Activated CD8-positive, alpha-beta T cell treated with anti-CD3 and anti-CD28 coated beads for 36 hours (primary cell): ENCODE data around the gene DEFB112. TPM values are rescaled to one million over a fixed set of nuclear protein-coding genes. Genes with fewer than 3 reads are reported as not detected.

Experiments
- ATAC-seq: fragments of 200-7000 bp; cut with Tn5 transposase; one replicate; pipeline ENCODE4 v1.10.0; 2021; ENCODE audit warnings: mild to moderate bottlenecking, moderate library complexity
- CTCF ChIA-PET: fragments of 350-600 bp; sonication (Branson Sonifier 250); formaldehyde crosslinking; loops from one replicate; lab custom pipeline; 2021; ENCODE audit warnings: antibody characterized with exemption; lab: Charles Lee
- POLR2A ChIA-PET: fragments of 350-600 bp; sonication (Branson Sonifier 250); formaldehyde crosslinking; loops from one replicate; lab custom pipeline; 2021; ENCODE audit warnings: antibody characterized with exemption; lab: Charles Lee
- DNase-seq: peaks from one replicate; pipeline ENCODE4 v3.0.0-alpha.2; 2020
- H3K27ac Mint-ChIP-seq: one replicate; pipeline ENCODE4 v1.8.0; 2021; ENCODE audit warnings: mild to moderate bottlenecking, mixed read lengths
- H3K27me3 Mint-ChIP-seq: one replicate; pipeline ENCODE4 v1.8.0; 2021; ENCODE audit warnings: mixed read lengths
- H3K36me3 Mint-ChIP-seq: one replicate; pipeline ENCODE4 v1.8.0; 2021; ENCODE audit warnings: low read depth, mixed read lengths
- H3K4me1 Mint-ChIP-seq: one replicate; pipeline ENCODE4 v1.8.0; 2021; ENCODE audit warnings: low read depth, mixed read lengths
- H3K4me3 Mint-ChIP-seq: one replicate; pipeline ENCODE4 v1.8.0; 2021; ENCODE audit warnings: mild to moderate bottlenecking, moderate library complexity, mixed read lengths
- H3K9me3 Mint-ChIP-seq: one replicate; pipeline ENCODE4 v1.8.0; 2021; ENCODE audit warnings: mixed read lengths
- intact Hi-C: fragments of 100-400 bp; cut with micrococcal nuclease; formaldehyde crosslinking; loops from one replicate; pipeline ENCODE4 v1.10.0; 2022
- total RNA-seq, 2 experiments: library from RNA; stranded (reverse); gene quantifications; one replicate each; pipeline ENCODE4 v1.2.3, GENCODE V29; 2021
- TF ChIP-seq, protein P1 (sequence below): fragments of 200-600 bp; IDR thresholded peaks from one replicate; pipeline ENCODE4 v1.8.0; 2022; ENCODE audit warnings: antibody characterized with exemption, mild to moderate bottlenecking

The DEFB112 gene
- total RNA-seq, 2 experiments from 2014 or later, result not detected

GRCh38 chr6:50093116-50093937 lies 43.6 kb upstream of the DEFB112 start:
- intact Hi-C loops, result no loop called here
- POLR2A ChIA-PET, result no interaction called here
- Mint-ChIP-seq H3K9me3 (no peaks in the 10 kb centered on the region), H3K27ac (no peak overlapping the region), H3K36me3 (no peaks in the 10 kb centered on the region), H3K27me3 (no peaks in the 10 kb centered on the region), H3K4me3 (no peak overlapping the region), H3K4me1 (no peaks in the 10 kb centered on the region)
- ATAC-seq (no peak), DNase-seq (no peak)
- TF ChIP-seq, protein P1, sequence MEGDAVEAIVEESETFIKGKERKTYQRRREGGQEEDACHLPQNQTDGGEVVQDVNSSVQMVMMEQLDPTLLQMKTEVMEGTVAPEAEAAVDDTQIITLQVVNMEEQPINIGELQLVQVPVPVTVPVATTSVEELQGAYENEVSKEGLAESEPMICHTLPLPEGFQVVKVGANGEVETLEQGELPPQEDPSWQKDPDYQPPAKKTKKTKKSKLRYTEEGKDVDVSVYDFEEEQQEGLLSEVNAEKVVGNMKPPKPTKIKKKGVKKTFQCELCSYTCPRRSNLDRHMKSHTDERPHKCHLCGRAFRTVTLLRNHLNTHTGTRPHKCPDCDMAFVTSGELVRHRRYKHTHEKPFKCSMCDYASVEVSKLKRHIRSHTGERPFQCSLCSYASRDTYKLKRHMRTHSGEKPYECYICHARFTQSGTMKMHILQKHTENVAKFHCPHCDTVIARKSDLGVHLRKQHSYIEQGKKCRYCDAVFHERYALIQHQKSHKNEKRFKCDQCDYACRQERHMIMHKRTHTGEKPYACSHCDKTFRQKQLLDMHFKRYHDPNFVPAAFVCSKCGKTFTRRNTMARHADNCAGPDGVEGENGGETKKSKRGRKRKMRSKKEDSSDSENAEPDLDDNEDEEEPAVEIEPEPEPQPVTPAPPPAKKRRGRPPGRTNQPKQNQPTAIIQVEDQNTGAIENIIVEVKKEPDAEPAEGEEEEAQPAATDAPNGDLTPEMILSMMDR, result no peak
- CTCF ChIA-PET, result no interaction called here

DNA sequence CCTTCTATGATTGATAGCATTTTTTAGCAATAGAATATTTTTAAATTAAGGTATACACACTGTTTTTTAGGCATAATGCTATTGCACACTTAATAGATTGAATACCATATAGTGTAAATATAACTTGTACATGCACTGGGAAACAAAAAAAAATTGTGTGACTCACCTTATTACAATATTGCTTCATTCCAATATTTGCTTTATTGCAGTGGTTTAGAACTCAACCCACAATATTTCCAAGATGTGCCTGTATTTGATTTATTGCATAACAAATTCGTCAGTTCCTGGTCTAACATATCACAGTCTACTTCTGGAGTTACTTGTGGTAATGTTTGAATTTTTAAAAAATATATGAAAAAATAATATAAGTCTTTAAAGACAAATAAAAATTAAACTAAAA lies 41.9 kb upstream of the DEFB112 start:
- Mint-ChIP-seq H3K4me1 (no peaks in the 10 kb centered on the region), H3K9me3 (no peaks in the 10 kb centered on the region), H3K27ac (no peak overlapping the region), H3K27me3 (no peaks in the 10 kb centered on the region), H3K36me3 (no peaks in the 10 kb centered on the region), H3K4me3 (no peak overlapping the region)
- intact Hi-C loops, result no loop called here
- ChIA-PET CTCF (no interaction called here), POLR2A (interaction anchor here (0.7 kb wide), 1 partner anchor 442 kb away, joined by 5 read pairs; no protein-coding TSS in a partner anchor)
- TF ChIP-seq, protein P1, result no peak
- ATAC-seq (no peak), DNase-seq (no peak)

GRCh38 chr6:50089911-50090310 lies 40.2 kb upstream of the DEFB112 start:
- ATAC-seq, result no peak
- ChIA-PET POLR2A (no interaction called here), CTCF (no interaction called here)
- TF ChIP-seq, protein P1, result no peak
- Mint-ChIP-seq H3K4me3 (no peak overlapping the region), H3K4me1 (no peaks in the 10 kb centered on the region), H3K27me3 (no peaks in the 10 kb centered on the region), H3K27ac (no peak overlapping the region), H3K36me3 (no peaks in the 10 kb centered on the region), H3K9me3 (no peaks in the 10 kb centered on the region)
- no peak for DNase-seq
- intact Hi-C loops, result no loop called here

- DNase-seq, result no peak
- no peaks in the 10 kb centered on the region for H3K4me1 Mint-ChIP-seq
- TF ChIP-seq, protein P1, result no peak
- POLR2A ChIA-PET, result no interaction called here
- no peak overlapping the region for H3K27ac Mint-ChIP-seq
- H3K27me3 Mint-ChIP-seq, result no peaks in the 10 kb centered on the region
- intact Hi-C loops, result no loop called here
- CTCF ChIA-PET, result no interaction called here
- H3K4me3 Mint-ChIP-seq, result no peak overlapping the region
- no peaks in the 10 kb centered on the region for H3K36me3 Mint-ChIP-seq
- peaks cover 2% of the 10 kb centered on the region for H3K9me3 Mint-ChIP-seq
- ATAC-seq, result no peak
Measured at GRCh38 chr6:50087231-50087954, 37.7 kb upstream of the DEFB112 start.

DNA sequence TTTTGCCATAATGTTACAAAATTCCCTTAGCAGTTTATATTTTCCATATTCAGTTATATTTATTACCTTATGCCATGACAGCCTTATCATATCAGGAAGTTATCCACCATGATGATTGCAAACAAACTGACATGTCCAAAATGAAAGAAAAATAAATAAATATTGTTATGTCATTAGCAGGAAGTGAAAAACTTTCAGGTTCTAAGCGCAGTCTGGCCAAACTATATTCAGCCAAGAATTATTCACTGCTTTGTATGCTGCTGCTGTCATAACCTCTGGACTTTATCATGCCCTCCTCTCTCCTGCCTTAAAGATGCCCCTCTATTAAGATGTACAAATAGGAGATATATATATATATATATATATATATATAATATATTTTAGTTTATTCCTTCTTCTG lies 27.7 kb upstream of the DEFB112 start:
- ChIA-PET CTCF (no interaction called here), POLR2A (no interaction called here)
- ATAC-seq, result no peak
- no peaks in the 10 kb centered on the region for H3K9me3 Mint-ChIP-seq
- no peak for DNase-seq
- no peak overlapping the region for H3K27ac Mint-ChIP-seq
- no peaks in the 10 kb centered on the region for H3K36me3 Mint-ChIP-seq
- no peaks in the 10 kb centered on the region for H3K4me1 Mint-ChIP-seq
- no peak overlapping the region for H3K4me3 Mint-ChIP-seq
- H3K27me3 Mint-ChIP-seq, result no peaks in the 10 kb centered on the region
- TF ChIP-seq, protein P1, result no peak
- intact Hi-C loops, result no loop called here
